IMR-90 (cell line): ENCODE measurements around the gene ME3. TPM values are rescaled to one million over a fixed set of nuclear protein-coding genes. Genes with fewer than 3 reads are reported as not detected.

Source experiments
- ATAC-seq: fragments of 200-7000 bp; cut with Tn5 transposase; 2 replicates; pipeline ENCODE4 v1.9.1; 2020; ENCODE audit warnings: low read depth, mild to moderate bottlenecking, moderate library complexity
- BruUV-seq: library from RNA; stranded (reverse); fragments of 400-500 nt; replicated peaks from 2 replicates; lab custom pipeline; 2021; lab: Mats Ljungman, UMichigan
- CTCF ChIA-PET: fragments of 300-600 bp; formaldehyde crosslinking; extraction: SDS; loops from one replicate; lab custom pipeline; 2021; ENCODE audit warnings: antibody characterized with exemption; lab: Yijun Ruan, JAX
- POLR2A ChIA-PET: fragments of 300-600 bp; sonication (Branson Sonifier 250); formaldehyde crosslinking; loops from one replicate; lab custom pipeline; 2022; ENCODE audit warnings: antibody characterized with exemption; ENCODE audit not compliant: unreplicated experiment; lab: Charles Lee
- DNase-seq: peaks from one replicate; pipeline ENCODE4 v3.0.0; 2013
- H2AFZ ChIP-seq: replicated peaks from 2 replicates; pipeline ENCODE3; 2013; ENCODE audit warnings: low read length, mild to moderate bottlenecking; ENCODE audit not compliant: poor library complexity
- H2AK5ac ChIP-seq: 2 replicates; pipeline ENCODE4 v1.6.1; 2013; ENCODE audit warnings: low read depth, low read length, inconsistent platforms
- H2AK9ac ChIP-seq: replicated peaks from 2 replicates; pipeline ENCODE3; 2013; ENCODE audit warnings: mild to moderate bottlenecking, low read depth, low read length, moderate library complexity; ENCODE audit not compliant: poor library complexity
- H2BK120ac ChIP-seq: 2 replicates; pipeline ENCODE4 v1.6.1; 2013; ENCODE audit warnings: low read depth, low read length, inconsistent platforms
- H2BK15ac ChIP-seq: 3 replicates; pipeline ENCODE4 v1.6.1; 2013; ENCODE audit warnings: low read depth, low read length, inconsistent platforms
- H2BK20ac ChIP-seq: 2 replicates; pipeline ENCODE4 v1.6.1; 2013; ENCODE audit warnings: low read depth, mild to moderate bottlenecking, inconsistent platforms, low read length, moderate library complexity
- H2BK5ac ChIP-seq: 2 replicates; pipeline ENCODE4 v1.6.1; 2013; ENCODE audit warnings: mild to moderate bottlenecking, low read depth, low read length, inconsistent platforms; ENCODE audit not compliant: poor library complexity, severe bottlenecking
- H3K14ac ChIP-seq: replicated peaks from 2 replicates; pipeline ENCODE4 v1.6.1; 2013; ENCODE audit warnings: low read depth, low read length, inconsistent platforms
- H3K18ac ChIP-seq: 2 replicates; pipeline ENCODE4 v1.6.1; 2013; ENCODE audit warnings: low read depth, low read length, control low read depth
- H3K23ac ChIP-seq: 2 replicates; pipeline ENCODE4 v1.6.1; 2013; ENCODE audit warnings: low read depth, low read length, inconsistent platforms
- H3K27ac ChIP-seq: 2 replicates; pipeline ENCODE4 v1.5.1; 2013; ENCODE audit warnings: mild to moderate bottlenecking, control low read depth, low read length; ENCODE audit not compliant: insufficient read depth
- H3K27me3 ChIP-seq: 2 replicates; pipeline ENCODE4 v1.6.1; 2013; ENCODE audit warnings: low read length; ENCODE audit not compliant: control insufficient read depth, insufficient read depth
- H3K36me3 ChIP-seq: 2 replicates; pipeline ENCODE4 v1.6.1; 2013; ENCODE audit warnings: low read length, mixed read lengths; ENCODE audit not compliant: control insufficient read depth, insufficient read depth
- H3K4ac ChIP-seq: 2 replicates; pipeline ENCODE4 v1.6.1; 2013; ENCODE audit warnings: low read depth, low read length, inconsistent platforms
- H3K4me1 ChIP-seq: 2 replicates; pipeline ENCODE4 v1.6.1; 2013; ENCODE audit warnings: low read length, mixed read lengths; ENCODE audit not compliant: control insufficient read depth, insufficient read depth
- H3K4me2 ChIP-seq: 2 replicates; pipeline ENCODE4 v1.6.1; 2013; ENCODE audit warnings: low read depth, mild to moderate bottlenecking, control low read depth, low read length, moderate library complexity
- H3K4me3 ChIP-seq: 2 replicates; pipeline ENCODE4 v1.5.1; 2013; ENCODE audit warnings: low read depth, mild to moderate bottlenecking, control low read depth, low read length, moderate library complexity; ENCODE audit not compliant: insufficient read depth
- H3K56ac ChIP-seq: 2 replicates; pipeline ENCODE4 v1.6.1; 2013; ENCODE audit warnings: low read length, inconsistent platforms; ENCODE audit not compliant: insufficient read depth; ENCODE audit errors: extremely low read depth
- H3K79me1 ChIP-seq, 2 experiments: 2 replicates each; pipeline ENCODE4 v1.6.1; 2013; ENCODE audit warnings: low read length in 2 of 2, inconsistent platforms in 1 of 2, low read depth in 1 of 2
- H3K9ac ChIP-seq: 2 replicates; pipeline ENCODE4 v1.6.1; 2013; ENCODE audit warnings: low read depth, low read length, control low read depth
- H3K9me1 ChIP-seq: 2 replicates; pipeline ENCODE4 v1.6.1; 2013; ENCODE audit warnings: low read length, inconsistent platforms; ENCODE audit not compliant: insufficient read depth
- H3K9me3 ChIP-seq: 2 replicates; pipeline ENCODE4 v1.6.1; 2013; ENCODE audit warnings: low read length; ENCODE audit not compliant: control insufficient read depth, insufficient read depth
- H4K20me1 ChIP-seq: 2 replicates; pipeline ENCODE4 v1.6.1; 2013; ENCODE audit warnings: low read length, inconsistent platforms; ENCODE audit not compliant: insufficient read depth
- H4K5ac ChIP-seq: 2 replicates; pipeline ENCODE4 v1.6.1; 2013; ENCODE audit warnings: mild to moderate bottlenecking, low read depth, low read length, control low read depth
- H4K8ac ChIP-seq, 2 experiments: 2 replicates each; pipeline ENCODE4 v1.6.1; 2013; ENCODE audit warnings: low read depth in 2 of 2, low read length in 2 of 2, control low read depth in 1 of 2, inconsistent platforms in 1 of 2
- H4K91ac ChIP-seq: 2 replicates; pipeline ENCODE4 v1.6.1; 2013; ENCODE audit warnings: low read depth, low read length, inconsistent platforms; ENCODE audit not compliant: insufficient read depth
- CEBPB ChIP-seq: IDR thresholded peaks from 2 replicates; pipeline ENCODE4 v1.6.1; 2012; ENCODE audit warnings: low read depth, low read length, improper control_type of control experiment
- MAZ ChIP-seq: IDR thresholded peaks from 2 replicates; pipeline ENCODE4 v1.6.1; 2012; ENCODE audit warnings: low read depth, mild to moderate bottlenecking, low read length, improper control_type of control experiment, moderate library complexity, borderline replicate concordance
- WGBS, 2 experiments: methylation state at CpG; one replicate each; pipeline versions ENCODE4 v1.1.5 to v1.1.7; 2013; ENCODE audit warnings: missing lambda C conversion rate in 2 of 2; ENCODE audit not compliant: insufficient read length in 1 of 2; ENCODE audit errors: extremely low coverage in 2 of 2; 5-methylcytosine and 5-hydroxymethylcytosine counted together
- dilution Hi-C: fragments of 300-500 bp; cut with HindIII; formaldehyde crosslinking; loops from one replicate; pipeline ENCODE4 v1.14.3; 2018; ENCODE audit warnings: low sequenced_read_pairs; ENCODE audit not compliant: unreplicated experiment
- in situ Hi-C: fragments of 300-500 bp; cut with MboI; formaldehyde crosslinking; loops from 3 replicates; pipeline ENCODE4 v1.14.3; 2019; ENCODE audit warnings: low sequenced_read_pairs, inconsistent platforms, mixed read lengths
- intact Hi-C: fragments of 100-400 bp; cut with micrococcal nuclease; formaldehyde crosslinking; loops from 2 replicates; pipeline ENCODE4 v1.10.0; 2022
- polyA plus RNA-seq, 3 experiments: library from polyadenylated mRNA; depleted of rRNA; stranded (reverse); fragments of >200 nt; gene quantifications; 2 replicates each; pipeline ENCODE4 v1.2.3, GENCODE V29; 2012; ENCODE audit warnings: low replicate concordance in 1 of 3
- total RNA-seq: library from RNA; depleted of rRNA; stranded (reverse); fragments of >200 nt; gene quantifications from 2 replicates; pipeline ENCODE4 v1.2.3, GENCODE V29; 2012
- TF ChIP-seq, protein P1 (sequence below): conservative IDR thresholded peaks from 2 replicates; pipeline ENCODE4 v1.5.1; 2012; ENCODE audit warnings: mild to moderate bottlenecking, low read depth, low read length, improper control_type of control experiment

ME3 gene
- total and polyA plus RNA-seq, 2 of the 4 experiments (the other 2 are of a cell fraction) = 7.8 to 9.0 TPM

- Histone ChIP-seq H3K9me3 (no peaks in the 10 kb centered on the region), H3K4me3 (no peak overlapping the region), H3K27ac (no peak overlapping the region), H3K9me1 (no peaks in the 10 kb centered on the region), H2AK5ac (no peak overlapping the region), H2AK9ac (no peak overlapping the region), H2BK5ac (no peak overlapping the region), H3K4me1 (no peaks in the 10 kb centered on the region), H3K9ac (no peak overlapping the region), H3K4ac (no peak overlapping the region; the same call in 1 of the 2 replicates), H3K79me1 (no peaks in the 10 kb centered on the region), H2BK20ac (no peak overlapping the region), H2BK120ac (no peak overlapping the region), H3K14ac (no peak overlapping the region), H4K91ac (no peak overlapping the region), H3K56ac (no peak overlapping the region), H2BK15ac (no peak overlapping the region), H3K18ac (no peak overlapping the region), H4K20me1 (no peaks in the 10 kb centered on the region), H3K23ac (no peak overlapping the region), H3K4me2 (no peak overlapping the region), H2AFZ (no peak overlapping the region), H4K8ac (no peak overlapping the region), H4K5ac (no peak overlapping the region), H3K36me3 (no peaks in the 10 kb centered on the region), H3K27me3 (no peaks in the 10 kb centered on the region)
- in situ Hi-C loops (no loop called here), intact Hi-C loops (no loop called here), dilution Hi-C loops (no loop called here)
- DNase-seq = no peak
- 90% methylated on average over 2 of the region's 5 CpGs; no CpG with 5 or more reads in 1 of the 2 experiments for whole genome bisulfite sequencing, 2 experiments
- ATAC-seq = no peak
- ChIA-PET CTCF (no interaction called here), POLR2A (no interaction called here)
- no TSS peak for BruUV-seq
- TF ChIP-seq CEBPB = no peak
- TF ChIP-seq MAZ = no peak
- TF ChIP-seq, protein P1, sequence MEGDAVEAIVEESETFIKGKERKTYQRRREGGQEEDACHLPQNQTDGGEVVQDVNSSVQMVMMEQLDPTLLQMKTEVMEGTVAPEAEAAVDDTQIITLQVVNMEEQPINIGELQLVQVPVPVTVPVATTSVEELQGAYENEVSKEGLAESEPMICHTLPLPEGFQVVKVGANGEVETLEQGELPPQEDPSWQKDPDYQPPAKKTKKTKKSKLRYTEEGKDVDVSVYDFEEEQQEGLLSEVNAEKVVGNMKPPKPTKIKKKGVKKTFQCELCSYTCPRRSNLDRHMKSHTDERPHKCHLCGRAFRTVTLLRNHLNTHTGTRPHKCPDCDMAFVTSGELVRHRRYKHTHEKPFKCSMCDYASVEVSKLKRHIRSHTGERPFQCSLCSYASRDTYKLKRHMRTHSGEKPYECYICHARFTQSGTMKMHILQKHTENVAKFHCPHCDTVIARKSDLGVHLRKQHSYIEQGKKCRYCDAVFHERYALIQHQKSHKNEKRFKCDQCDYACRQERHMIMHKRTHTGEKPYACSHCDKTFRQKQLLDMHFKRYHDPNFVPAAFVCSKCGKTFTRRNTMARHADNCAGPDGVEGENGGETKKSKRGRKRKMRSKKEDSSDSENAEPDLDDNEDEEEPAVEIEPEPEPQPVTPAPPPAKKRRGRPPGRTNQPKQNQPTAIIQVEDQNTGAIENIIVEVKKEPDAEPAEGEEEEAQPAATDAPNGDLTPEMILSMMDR = no peak
Observed at GRCh38 chr11:86680716-86681482, 8.5 kb upstream of the ME3 start.
